Ovary (tissue), 9 donors: ENCODE measurements around the gene HCRTR1. TPM values are rescaled to one million over a fixed set of nuclear protein-coding genes. Genes with fewer than 3 reads are reported as not detected.

ENCODE experiments used
- DNase-seq, 5 donors: peaks; one replicate each; pipeline ENCODE4 v3.0.0-alpha.2; 2019 to 2020
- H3K27ac ChIP-seq, 2 donors: fragments of 200-600 bp; one replicate each; pipeline versions ENCODE4 v1.5.1 to v1.8.0; 2019 to 2022
- H3K27me3 ChIP-seq: fragments of 200-600 bp; one replicate; pipeline ENCODE4 v1.8.0; 2022
- H3K36me3 ChIP-seq: fragments of 200-600 bp; sonication (generic); one replicate; pipeline ENCODE4 v1.5.1; 2019
- H3K4me1 ChIP-seq: one replicate; pipeline ENCODE4 v1.8.1; 2013; ENCODE audit warnings: mild to moderate bottlenecking, moderate library complexity; ENCODE audit not compliant: insufficient read depth
- H3K4me3 ChIP-seq: fragments of 200-600 bp; sonication (generic); one replicate; pipeline ENCODE4 v1.5.1; 2017
- H3K9me3 ChIP-seq, 2 donors: fragments of 200-600 bp in 1 of 2; sonication (generic) in 1 of 2; one replicate each; pipeline versions ENCODE4 v1.5.1 to v1.8.1; 2013 to 2019; ENCODE audit warnings: mild to moderate bottlenecking in 1 of 2, moderate library complexity in 1 of 2
- CTCF ChIP-seq, 3 donors: fragments of 450-650 bp in 2 of 3; fragments of 200-600 bp in 1 of 3; IDR thresholded peaks; one replicate each; pipeline versions ENCODE4 v1.5.1 to v1.8.0; 2016 to 2022; ENCODE audit warnings: antibody characterized with exemption in 3 of 3, mild to moderate bottlenecking in 1 of 3
- EP300 ChIP-seq: sonication (generic); formaldehyde crosslinking; IDR thresholded peaks from one replicate; pipeline ENCODE4 v1.6.1; 2017; ENCODE audit warnings: antibody characterized with exemption
- POLR2A ChIP-seq: fragments of 450-650 bp; IDR thresholded peaks from one replicate; pipeline ENCODE4 v1.6.1; 2017; ENCODE audit warnings: antibody characterized with exemption, mild to moderate bottlenecking, moderate library complexity
- WGBS, 3 donors: extraction: QIAGEN DNeasy Blood & Tissue Kit in 1 of 3; methylation state at CpG; one replicate each; pipeline versions ENCODE4 v1.1.5 to v1.1.7; 2013 to 2017; 5-methylcytosine and 5-hydroxymethylcytosine counted together
- intact Hi-C, 4 donors: fragments of 100-400 bp; cut with DNase I; formaldehyde crosslinking; loops; one replicate each; pipeline versions ENCODE4 v1.11.0 to v1.15.1; 2022 to 2023
- polyA plus RNA-seq, 2 donors: library from polyadenylated mRNA; stranded (reverse); fragments of 200-250 nt in 1 of 2; fragments of 350-450 nt in 1 of 2; fragmentation: Illumina TruSeq in 1 of 2; extraction: RNeasy Lipid Tissue Mini Kit (QIAGEN cat#74804) in 1 of 2; gene quantifications; one replicate each; pipeline ENCODE4 v1.2.3, GENCODE V29; 2013 to 2014
- total RNA-seq, 7 donors: library from RNA; depleted of rRNA in 2 of 7; stranded (reverse); fragments of >200 nt in 2 of 7; fragmentation: NEBNext Ultra II Directional in 3 of 7; extraction: Animal tissue kit (Norgen Biotek cat#: 25700) in 3 of 7; gene quantifications; one replicate each; pipeline versions ENCODE4 v1.1.0 to v1.2.4, GENCODE V29; 2016 to 2023
- donor health status: DM: no; HTN: no; CAD: no; lungs with moderate emphysema.
- donor health status: DM: no; HTN: no; CAD: no.
- donor health status: Bipolar disorder and iron deficiency.
- donor health status: DM: yes; HTN: yes; CAD: no.
- donor health status: DM: no; HTN: no; CAD: no.
- donor health status: DM: yes; HTN: yes; CAD: no.

The HCRTR1 gene
- total and polyA plus RNA-seq, 9 donors = not detected

DNA sequence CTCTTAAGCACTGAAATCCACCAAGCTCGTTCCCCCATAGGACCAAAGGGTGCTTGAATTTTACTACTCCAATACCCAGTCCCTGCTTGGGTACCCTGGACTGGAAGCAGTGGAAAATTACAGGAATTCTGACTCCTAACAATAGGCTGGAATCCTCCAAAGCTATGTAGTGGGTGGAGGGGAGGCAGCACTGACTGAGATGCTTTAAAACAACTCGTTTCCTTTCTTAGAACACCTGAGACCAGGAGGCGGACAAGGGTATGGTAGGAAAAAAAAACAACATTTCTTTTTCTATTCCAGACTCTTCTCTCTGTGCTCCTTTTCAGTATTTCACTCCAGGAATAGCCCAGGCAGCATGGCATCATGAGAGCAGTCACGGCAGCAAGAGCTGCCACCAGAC, 24.9 kb downstream of the HCRTR1 start:
- peaks cover 7% of the 10 kb centered on the region for H3K4me1 ChIP-seq
- intact Hi-C loops = loop anchor here in 1 of 4 donors (10.0 kb wide), 1 partner anchor 58 kb away; no protein-coding TSS in a partner anchor
- TF ChIP-seq EP300 = no peak
- no peak for TF ChIP-seq POLR2A
- no peak for TF ChIP-seq CTCF (IDR thresholded peaks at IDR 0.05)
- no peaks in the 10 kb centered on the region for H3K36me3 ChIP-seq
- 85 to 88% (median 85%) methylated on average over 4 of the region's 4 CpGs for WGBS, 3 donors
- H3K27me3 ChIP-seq = no peaks in the 10 kb centered on the region
- no peak overlapping the region for H3K27ac ChIP-seq
- DNase-seq = no peak
- no peaks in the 10 kb centered on the region for H3K9me3 ChIP-seq
- H3K4me3 ChIP-seq = no peak overlapping the region

DNA sequence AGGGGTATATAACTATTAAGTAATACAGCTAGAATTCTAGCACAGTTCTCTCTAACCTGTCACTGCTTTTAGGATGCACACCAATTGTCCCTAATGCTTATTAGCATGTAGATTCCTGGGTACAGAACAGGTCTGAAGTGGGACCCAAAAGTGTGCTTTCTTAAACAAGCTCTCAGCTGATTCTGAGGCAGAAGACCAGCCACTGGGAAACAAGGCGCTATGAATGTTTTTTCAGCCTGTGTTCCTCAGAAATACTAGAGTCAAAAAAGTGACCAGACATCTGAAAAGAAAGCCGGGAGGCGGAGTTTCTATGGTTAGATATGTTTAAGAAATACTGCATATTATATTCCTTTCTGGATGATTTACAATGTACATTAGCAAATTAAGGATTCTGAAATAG, 25.4 kb downstream of the HCRTR1 start:
- no peaks in the 10 kb centered on the region for H3K9me3 ChIP-seq
- H3K4me3 ChIP-seq = no peak overlapping the region
- H3K27me3 ChIP-seq = no peaks in the 10 kb centered on the region
- H3K4me1 ChIP-seq = peaks cover 7% of the 10 kb centered on the region
- DNase-seq = no peak
- 86 to 95% (median 94%) methylated on average over 3 of the region's 3 CpGs for WGBS, 3 donors
- H3K27ac ChIP-seq = no peak overlapping the region
- H3K36me3 ChIP-seq = no peaks in the 10 kb centered on the region
- TF ChIP-seq EP300 (no peak), CTCF (IDR thresholded peaks at IDR 0.05) (no peak), POLR2A (no peak)
- intact Hi-C loops = loop anchor here in 1 of 4 donors (10.0 kb wide), 1 partner anchor 58 kb away; no protein-coding TSS in a partner anchor

DNA sequence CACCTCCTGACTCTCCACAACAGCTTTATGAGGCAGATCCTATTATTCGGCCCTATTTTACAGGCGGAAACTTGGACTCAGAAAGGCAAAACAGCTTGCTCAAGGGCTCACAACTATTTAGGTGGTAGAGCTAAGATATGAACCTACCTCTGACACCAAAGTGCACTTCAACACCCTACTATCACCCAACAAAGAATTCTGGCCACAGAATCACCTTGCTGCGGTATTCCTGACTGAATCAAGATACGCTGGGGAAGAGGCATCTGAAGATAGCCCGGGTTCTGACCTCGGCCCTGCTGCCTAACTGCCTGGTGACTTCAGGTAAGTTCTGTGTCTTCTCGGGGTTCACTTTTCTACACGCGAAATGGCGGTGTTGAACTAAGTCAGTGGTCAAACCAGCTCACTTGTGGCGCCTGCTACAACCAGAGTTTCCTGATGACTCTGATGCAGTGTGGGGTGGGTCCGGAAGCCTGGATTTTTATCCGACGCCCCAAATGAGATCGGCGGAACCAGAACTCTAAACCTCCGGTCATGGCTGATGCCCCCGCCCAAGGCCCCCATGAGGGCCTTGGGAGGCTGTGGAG, 26.6 kb downstream of the HCRTR1 start:
- intact Hi-C loops = loop anchor here in 1 of 4 donors (10.0 kb wide), 1 partner anchor 59 kb away; no protein-coding TSS in a partner anchor
- 4 to 5% (median 4%) methylated on average over 18 of the region's 18 CpGs for WGBS, 3 donors
- TF ChIP-seq CTCF (IDR thresholded peaks at IDR 0.05) (no peak), POLR2A (no peak), EP300 (no peak)
- DNase-seq = no peak
- Histone ChIP-seq H3K9me3 (no peaks in the 10 kb centered on the region), H3K27ac (peak overlapping the region; percentile 91 to 93), H3K4me3 (peak overlapping the region; percentile 91), H3K4me1 (peaks cover 7% of the 10 kb centered on the region), H3K36me3 (no peaks in the 10 kb centered on the region), H3K27me3 (no peaks in the 10 kb centered on the region)

DNA sequence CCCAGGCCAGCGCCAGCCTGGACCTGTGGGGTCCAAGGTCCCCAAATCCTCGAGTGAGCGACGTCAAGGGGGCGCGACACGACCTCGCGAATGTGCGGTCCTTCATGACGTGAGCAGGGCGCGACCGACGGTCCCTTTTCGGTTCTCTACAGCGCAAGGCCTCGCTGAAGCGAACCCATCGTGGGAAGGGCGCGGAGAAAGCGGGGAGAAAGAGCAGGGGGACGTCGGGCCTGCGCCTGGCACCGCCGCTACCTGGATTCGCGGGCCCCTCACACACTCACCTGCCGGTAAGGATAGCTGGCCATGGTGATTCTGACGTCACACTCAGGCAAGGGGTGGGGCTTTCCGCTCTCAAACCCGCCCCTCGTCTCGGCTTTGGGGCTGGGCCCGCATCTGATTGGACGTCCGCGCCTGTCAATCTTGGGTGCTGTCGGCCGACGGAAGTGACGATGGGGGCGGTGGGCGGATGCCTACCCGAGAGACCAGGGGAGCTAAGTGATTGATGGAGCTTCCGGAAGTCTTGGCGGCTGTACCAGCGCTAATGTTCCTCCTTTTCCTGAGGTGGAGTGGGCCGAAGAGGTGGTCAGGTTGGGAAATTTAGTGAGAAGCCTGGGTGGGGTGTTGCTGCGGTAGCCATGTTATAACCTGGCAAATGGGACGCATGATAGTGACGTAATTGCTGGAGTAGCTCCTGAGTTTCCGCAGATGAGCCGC, 27.2 kb downstream of the HCRTR1 start, which contains the start of gene PEF1:
Gene PEF1, minus strand, starts transcription at position 317 of the 714 bp plus-strand sequence. Its CDS starts 12 bp downstream, at position 305.
- TF ChIP-seq CTCF (IDR thresholded peaks at IDR 0.05) = peak in 1 of 3 donors; percentile 28
- peak; percentile 96 for TF ChIP-seq POLR2A
- TF ChIP-seq EP300 = peak; percentile 34
- H3K4me3 ChIP-seq = peak within 1 kb of the TSS; percentile 91
- intact Hi-C loops = loop anchor here in 1 of 4 donors (10.0 kb wide), 1 partner anchor 60 kb away; no protein-coding TSS in a partner anchor
- H3K27ac ChIP-seq = peak within 1 kb of the TSS; percentile 91 to 93
- no peaks in the 10 kb centered on the region for H3K9me3 ChIP-seq
- peak; percentile 99 to 100 (median 100) for DNase-seq
- H3K4me1 ChIP-seq = peaks cover 7% of the 10 kb centered on the region
- no peaks in the 10 kb centered on the region for H3K27me3 ChIP-seq
- 0% methylated on average over 48 to 56 of the region's 56 CpGs for WGBS, 3 donors
- H3K36me3 ChIP-seq = no peaks in the 10 kb centered on the region
